Measurements from ENCODE around the gene PHLDA3.
"Not testable (repeated sequence)": the region's sequence is repeated elsewhere in the genome, so short reads cannot be mapped to it uniquely, and the experiment has no call there.

The PHLDA3 gene

DNA sequence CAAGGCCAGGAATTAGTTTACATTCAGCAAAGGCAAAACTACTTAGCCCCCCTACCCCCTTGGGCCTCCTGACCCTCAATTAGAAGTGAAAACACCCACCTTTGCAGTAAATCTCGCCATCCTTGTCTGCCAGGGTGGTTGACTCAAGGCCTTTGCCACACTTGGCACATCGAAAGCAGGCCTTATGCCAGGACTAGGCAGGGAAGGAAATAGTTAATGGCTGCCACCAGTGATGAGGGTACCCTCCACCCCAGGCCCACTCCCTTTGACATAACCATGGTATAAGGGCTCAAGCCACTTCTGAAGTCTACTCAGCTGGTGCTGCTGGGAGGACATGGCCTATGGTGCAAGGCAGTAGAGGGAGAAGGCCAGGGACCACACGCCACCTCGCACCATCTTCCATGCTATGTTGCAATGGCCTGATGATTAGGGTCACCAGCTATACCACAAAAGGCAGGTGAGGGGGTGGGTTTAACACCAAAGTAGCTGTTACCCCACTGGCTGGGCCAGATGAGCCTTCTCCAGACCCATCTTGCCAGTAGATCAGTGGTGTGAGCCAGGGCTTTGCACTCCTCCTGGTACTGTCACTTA lies 16.3 kb upstream of the PHLDA3 start:
- DNase-seq: no peak

DNA sequence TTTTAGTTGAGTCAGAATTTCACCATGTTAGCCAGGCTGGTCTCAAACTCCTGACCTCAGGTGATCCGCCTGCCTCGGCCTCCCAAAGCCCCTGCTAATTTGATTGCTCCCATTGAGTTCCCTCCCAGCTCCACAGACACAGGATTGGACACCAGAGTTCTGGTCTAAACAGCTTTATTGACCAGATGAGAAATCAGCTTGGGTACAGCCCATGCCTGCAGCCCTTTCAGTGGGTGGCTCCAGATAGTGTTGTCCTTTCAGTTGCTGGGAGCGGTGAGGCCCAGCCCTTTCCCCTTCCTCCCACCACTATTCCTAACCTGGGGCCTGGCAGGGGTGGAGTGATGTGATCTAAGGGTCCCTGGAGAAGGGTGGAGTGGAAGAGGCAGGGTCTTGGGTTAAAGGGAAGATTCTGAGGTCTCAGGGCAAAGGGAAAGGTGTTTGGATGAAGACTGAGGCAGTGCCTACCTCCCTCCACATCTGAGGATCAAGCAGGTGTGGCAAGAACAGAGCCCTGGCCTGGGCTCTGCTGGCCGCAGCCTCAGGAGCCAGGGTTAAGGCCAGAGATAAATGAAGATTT lies 14.5 kb upstream of the PHLDA3 start:
- no peak for DNase-seq

GRCh38 chr1:201482755-201483154 lies 13.8 kb upstream of the PHLDA3 start:
- DNase-seq: peak; percentile 32

- DNase-seq: peak; percentile 84
These were observed 12.9 kb upstream of the PHLDA3 start for GRCh38 chr1:201481761-201482493.

GRCh38 chr1:201481004-201481380 lies 12.0 kb upstream of the PHLDA3 start:
- DNase-seq: no peak

- DNase-seq: peak; percentile 58
These were observed 11.4 kb upstream of the PHLDA3 start for GRCh38 chr1:201480231-201481003.

- no peak for DNase-seq
These were observed 10.3 kb upstream of the PHLDA3 start for GRCh38 chr1:201479201-201479730.

GRCh38 chr1:201478666-201479065 lies 9.7 kb upstream of the PHLDA3 start:
- not testable (repeated sequence) for DNase-seq

DNA sequence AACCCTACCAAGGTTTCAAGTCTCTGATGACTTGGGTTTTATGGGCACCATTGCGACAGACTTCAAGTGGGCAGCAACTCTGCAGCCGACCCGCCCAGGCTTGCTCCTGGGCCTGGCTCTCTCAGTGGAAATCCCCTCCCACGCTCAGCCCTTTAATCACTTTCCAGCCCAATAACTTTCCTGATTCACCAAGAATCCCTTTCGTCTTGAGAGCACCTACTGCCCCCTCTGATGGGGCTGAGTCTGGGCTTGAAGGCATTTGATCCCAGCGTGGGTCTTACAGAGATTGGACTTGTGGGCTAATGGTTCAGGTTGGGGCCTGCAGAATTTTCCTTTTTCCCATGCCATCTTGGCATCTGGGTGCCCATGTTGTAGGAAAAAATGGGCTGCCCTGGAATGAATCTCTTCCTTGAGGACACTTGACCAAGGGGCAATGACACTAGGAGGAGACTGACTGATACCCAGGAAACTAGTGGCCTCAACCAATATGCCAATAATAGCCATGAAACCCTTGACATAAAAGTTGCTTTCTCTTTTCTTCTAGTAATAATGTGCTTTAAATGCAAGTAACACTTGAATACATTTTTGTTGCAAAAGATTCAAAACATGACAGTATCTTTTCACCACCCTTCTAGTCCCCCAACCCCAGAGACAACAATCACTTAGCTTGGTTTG lies 7.8 kb upstream of the PHLDA3 start:
- DNase-seq: no peak

DNA sequence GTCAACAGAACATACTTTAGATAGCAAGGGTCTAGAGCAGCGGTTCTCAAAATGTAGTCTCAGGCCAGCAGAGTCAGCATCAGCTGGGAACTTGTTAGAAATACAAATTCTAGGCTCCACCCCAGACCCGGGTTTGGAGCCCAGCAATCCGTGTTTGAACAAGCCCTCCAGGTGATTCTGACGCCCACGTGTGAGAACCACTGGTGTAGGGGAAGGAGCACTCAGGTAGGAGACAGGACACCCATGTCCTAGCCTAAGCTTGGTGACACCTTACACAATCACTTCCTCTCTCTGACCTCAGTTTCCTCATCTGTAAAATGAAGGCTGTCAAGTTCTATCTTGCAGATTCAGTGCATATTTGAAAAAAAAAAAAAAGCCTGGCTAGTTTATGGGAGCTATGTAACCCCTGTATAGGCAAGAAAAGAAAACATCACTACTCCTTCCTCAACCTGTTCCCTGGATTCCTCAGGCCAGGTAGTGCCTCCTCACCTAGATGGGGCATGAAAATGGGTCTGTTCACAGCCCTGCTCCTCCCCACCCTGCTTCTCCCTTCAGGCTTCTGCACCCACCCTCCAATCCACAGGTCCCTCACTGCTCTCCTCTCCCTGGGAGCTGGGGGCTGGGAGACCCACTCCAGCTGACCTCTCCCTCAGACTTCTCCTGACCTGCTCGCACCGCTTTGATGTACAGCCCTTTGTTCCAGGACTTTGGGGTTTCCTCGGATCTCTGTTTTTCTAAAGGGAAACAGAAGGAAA lies 7.1 kb upstream of the PHLDA3 start:
- no peak for DNase-seq

DNA sequence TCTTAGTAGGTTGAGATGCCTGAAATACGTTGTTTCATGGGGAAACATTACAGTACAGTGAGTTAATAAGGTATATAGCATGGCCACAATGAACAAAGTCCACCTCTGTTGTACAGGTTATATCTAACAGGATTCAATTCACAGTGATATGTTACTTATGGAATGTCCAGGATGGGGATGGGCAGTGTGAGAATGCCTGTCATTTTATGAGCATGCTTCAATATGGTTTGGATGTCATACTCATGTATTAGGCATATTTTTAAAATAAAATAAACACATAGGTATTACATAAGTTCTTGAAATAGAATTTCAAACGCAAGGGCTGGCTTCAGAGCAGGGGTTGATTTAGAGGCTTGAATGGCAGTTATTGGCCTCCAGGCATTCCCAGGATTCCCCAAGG lies 6.1 kb upstream of the PHLDA3 start:
- DNase-seq: no peak

DNA sequence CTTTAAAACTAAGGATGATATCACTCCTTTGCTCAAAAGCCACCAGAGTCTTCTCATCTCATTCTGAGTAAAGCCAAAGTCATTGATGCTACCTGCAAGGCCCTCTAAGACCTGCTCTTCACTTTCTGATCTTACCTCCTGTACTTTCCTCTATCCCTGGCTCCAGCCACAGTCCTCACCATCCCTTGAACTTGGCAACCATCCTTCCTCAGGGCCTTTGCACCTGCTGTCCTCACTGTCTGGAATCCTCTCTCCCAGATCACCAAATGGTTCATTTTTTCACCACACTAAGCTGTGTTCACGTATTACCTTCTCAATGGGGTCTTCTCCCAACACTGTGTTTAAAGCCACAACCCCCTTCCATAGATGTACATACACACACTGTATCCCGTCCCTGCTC lies 4.3 kb upstream of the PHLDA3 start:
- no peak for DNase-seq

- not testable (repeated sequence) for DNase-seq
These were observed 3.3 kb upstream of the PHLDA3 start for GRCh38 chr1:201472321-201472720.

- no peak for DNase-seq
These were observed 2.8 kb upstream of the PHLDA3 start for GRCh38 chr1:201471772-201472171.

GRCh38 chr1:201470581-201470980 lies 1.6 kb upstream of the PHLDA3 start:
- DNase-seq: no peak

- DNase-seq: no peak
These were observed 672 bp upstream of the PHLDA3 start for GRCh38 chr1:201469645-201470074.

DNA sequence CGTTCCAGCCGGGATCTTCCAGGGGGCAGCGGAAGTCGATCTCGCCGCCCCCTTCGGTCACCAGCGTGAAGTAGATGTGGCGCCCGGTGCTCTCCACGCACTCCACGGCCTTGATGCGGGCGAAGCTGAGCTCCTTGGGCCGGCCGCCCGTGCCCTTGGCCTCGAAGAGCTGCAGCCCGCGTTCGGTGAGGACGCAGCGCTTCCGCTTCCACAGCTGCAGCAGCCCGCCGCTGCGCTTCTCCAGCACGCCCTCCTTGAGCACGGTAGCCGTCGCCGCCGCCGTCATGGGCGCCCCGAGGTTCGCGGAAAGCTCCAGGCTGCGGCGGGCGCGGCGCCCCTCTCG lies 516 bp downstream of the PHLDA3 start:
- DNase-seq: no peak

DNA sequence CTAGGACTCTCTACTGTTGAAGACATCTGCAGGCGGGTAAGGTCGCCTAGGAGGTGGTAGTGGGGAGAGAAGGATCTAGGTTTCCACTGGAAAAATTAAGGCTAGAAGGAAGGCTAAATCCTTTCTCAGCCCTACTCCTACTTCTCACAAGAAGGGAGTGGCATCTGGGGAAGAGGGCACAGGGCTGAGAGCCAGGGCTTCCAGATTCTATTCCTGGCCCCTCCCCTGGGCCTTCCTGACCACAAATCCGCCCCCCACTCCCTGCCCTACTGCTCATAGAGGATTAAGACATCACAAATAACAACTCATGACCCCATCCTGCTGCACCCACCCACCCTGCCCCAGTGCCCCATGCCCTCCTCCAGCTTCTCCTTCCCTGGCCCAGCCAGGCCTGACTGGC lies 2.5 kb downstream of the PHLDA3 start:
- no peak for DNase-seq

DNA sequence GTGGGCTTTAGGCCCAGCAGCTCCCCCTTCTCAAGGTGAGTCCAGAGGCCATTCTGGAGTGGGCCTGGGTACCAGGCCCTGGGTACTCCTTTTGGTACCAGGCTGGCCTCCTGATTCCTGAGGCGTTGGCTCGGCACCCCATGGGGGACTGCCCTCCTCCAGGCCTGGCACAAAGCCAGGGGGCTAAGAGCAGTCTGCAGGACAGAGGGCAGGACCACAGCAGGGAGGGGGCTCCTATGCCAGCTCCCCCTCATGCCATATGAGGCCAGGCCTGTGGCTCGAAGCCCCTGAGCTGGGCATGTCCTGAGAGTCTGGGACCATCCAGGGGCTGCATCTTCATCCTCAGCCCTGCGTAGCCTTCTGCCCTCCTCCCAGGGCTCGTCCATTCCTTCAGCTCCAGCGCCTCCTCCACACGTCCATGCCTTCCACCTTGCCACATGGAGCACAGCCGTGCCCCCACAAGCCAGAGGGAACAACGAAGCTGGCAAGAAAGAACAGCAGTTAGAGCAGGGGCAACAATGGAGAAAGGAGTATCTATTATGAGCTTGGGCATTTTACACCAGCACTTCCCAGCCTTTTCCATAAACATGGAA lies 3.2 kb downstream of the PHLDA3 start:
- DNase-seq: no peak

- no peak for DNase-seq
These were observed 5.9 kb downstream of the PHLDA3 start for GRCh38 chr1:201463071-201463552.

- DNase-seq: no peak
These were observed 7.1 kb downstream of the PHLDA3 start for GRCh38 chr1:201461645-201462441.
